ENCODE results near the gene SLC15A1.

The SLC15A1 gene

GRCh38 chr13:98798849-98799645 lies 46.6 kb upstream of the SLC15A1 start:
- Histone ChIP-seq H3K4me3 (IDR thresholded peaks at IDR 0.05; ENCODE audit: insufficient read depth, low read depth, low read length) (no peak overlapping the region), H3K27me3 (ENCODE audit: insufficient read depth, low read depth) (no peaks in the 10 kb centered on the region), H4K20me1 (ENCODE audit: insufficient read depth) (no peaks in the 10 kb centered on the region), H3K79me2 (ENCODE audit: insufficient read depth, low read depth) (no peaks in the 10 kb centered on the region), H2AFZ (ENCODE audit: low read depth) (no peak overlapping the region), H3K36me3 (ENCODE audit: insufficient read depth) (no peaks in the 10 kb centered on the region), H3K9ac (no peak overlapping the region), H3K4me2 (no peak overlapping the region), H3K27ac (no peak overlapping the region), H3K4me1 (ENCODE audit: low read depth, poor library complexity, severe bottlenecking) (no peaks in the 10 kb centered on the region)
- TF ChIP-seq, protein P1, sequence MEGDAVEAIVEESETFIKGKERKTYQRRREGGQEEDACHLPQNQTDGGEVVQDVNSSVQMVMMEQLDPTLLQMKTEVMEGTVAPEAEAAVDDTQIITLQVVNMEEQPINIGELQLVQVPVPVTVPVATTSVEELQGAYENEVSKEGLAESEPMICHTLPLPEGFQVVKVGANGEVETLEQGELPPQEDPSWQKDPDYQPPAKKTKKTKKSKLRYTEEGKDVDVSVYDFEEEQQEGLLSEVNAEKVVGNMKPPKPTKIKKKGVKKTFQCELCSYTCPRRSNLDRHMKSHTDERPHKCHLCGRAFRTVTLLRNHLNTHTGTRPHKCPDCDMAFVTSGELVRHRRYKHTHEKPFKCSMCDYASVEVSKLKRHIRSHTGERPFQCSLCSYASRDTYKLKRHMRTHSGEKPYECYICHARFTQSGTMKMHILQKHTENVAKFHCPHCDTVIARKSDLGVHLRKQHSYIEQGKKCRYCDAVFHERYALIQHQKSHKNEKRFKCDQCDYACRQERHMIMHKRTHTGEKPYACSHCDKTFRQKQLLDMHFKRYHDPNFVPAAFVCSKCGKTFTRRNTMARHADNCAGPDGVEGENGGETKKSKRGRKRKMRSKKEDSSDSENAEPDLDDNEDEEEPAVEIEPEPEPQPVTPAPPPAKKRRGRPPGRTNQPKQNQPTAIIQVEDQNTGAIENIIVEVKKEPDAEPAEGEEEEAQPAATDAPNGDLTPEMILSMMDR (conservative IDR thresholded peaks at IDR 0.05; ENCODE audit: low read depth, low read length): no peak

DNA sequence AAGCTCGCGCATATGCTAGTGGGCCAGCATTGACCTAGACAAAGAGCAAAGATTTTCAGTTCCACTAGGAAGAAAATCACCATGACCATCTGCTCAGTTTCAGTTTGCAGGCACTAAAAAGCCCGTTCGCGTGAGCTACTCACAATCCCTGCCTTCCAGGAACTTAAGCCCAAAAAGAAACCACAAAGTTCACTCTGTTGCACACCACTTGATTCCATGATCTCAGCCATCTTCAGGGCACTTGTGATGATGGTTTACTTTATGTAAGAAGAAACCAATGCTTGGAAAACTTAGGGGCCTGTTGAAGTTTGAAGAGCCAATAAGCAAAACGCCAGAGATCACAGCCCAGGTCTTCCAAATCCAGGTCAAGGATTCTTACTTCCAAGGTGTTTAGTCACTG lies 45.0 kb upstream of the SLC15A1 start:
- H3K79me2 ChIP-seq (ENCODE audit: insufficient read depth, low read depth): no peaks in the 10 kb centered on the region
- no peak overlapping the region for H3K27ac ChIP-seq
- no peak overlapping the region for H3K9ac ChIP-seq
- TF ChIP-seq, protein P1 (conservative IDR thresholded peaks at IDR 0.05; ENCODE audit: low read depth, low read length): no peak
- no peaks in the 10 kb centered on the region for H3K27me3 ChIP-seq (ENCODE audit: insufficient read depth, low read depth)
- no peaks in the 10 kb centered on the region for H4K20me1 ChIP-seq (ENCODE audit: insufficient read depth)
- no peak overlapping the region for H3K4me2 ChIP-seq
- no peak overlapping the region for H2AFZ ChIP-seq (ENCODE audit: low read depth)
- no peak overlapping the region for H3K4me3 ChIP-seq (IDR thresholded peaks at IDR 0.05; ENCODE audit: insufficient read depth, low read depth, low read length)
- H3K4me1 ChIP-seq (ENCODE audit: low read depth, poor library complexity, severe bottlenecking): no peaks in the 10 kb centered on the region
- H3K36me3 ChIP-seq (ENCODE audit: insufficient read depth): no peaks in the 10 kb centered on the region

DNA sequence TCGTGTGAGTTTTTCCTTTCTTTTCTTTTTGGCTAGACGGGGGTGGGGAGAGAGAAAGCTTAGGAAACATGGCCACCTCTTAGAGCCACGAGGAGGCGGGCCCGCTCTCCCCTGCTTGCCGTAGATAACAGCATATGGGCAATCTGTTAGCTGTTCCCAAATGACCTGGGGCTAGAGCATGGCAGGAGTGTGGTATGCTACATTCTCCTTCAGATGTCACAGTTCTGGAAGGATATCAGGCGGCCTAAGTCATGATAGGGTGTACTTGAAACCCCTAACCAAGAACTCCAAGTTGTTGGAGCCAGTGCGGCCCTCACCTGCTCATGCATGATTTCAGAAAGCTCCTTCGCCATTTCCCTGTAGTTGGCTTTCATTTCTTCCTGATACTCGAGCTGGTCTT lies 44.3 kb upstream of the SLC15A1 start:
- Histone ChIP-seq H3K4me3 (IDR thresholded peaks at IDR 0.05; ENCODE audit: insufficient read depth, low read depth, low read length) (no peak overlapping the region), H3K27me3 (ENCODE audit: insufficient read depth, low read depth) (no peaks in the 10 kb centered on the region), H2AFZ (ENCODE audit: low read depth) (no peak overlapping the region), H3K79me2 (ENCODE audit: insufficient read depth, low read depth) (no peaks in the 10 kb centered on the region), H3K36me3 (ENCODE audit: insufficient read depth) (no peaks in the 10 kb centered on the region), H3K27ac (no peak overlapping the region), H4K20me1 (ENCODE audit: insufficient read depth) (no peaks in the 10 kb centered on the region), H3K4me2 (no peak overlapping the region), H3K4me1 (ENCODE audit: low read depth, poor library complexity, severe bottlenecking) (no peaks in the 10 kb centered on the region), H3K9ac (no peak overlapping the region)
- TF ChIP-seq, protein P1 (conservative IDR thresholded peaks at IDR 0.05; ENCODE audit: low read depth, low read length): no peak

DNA sequence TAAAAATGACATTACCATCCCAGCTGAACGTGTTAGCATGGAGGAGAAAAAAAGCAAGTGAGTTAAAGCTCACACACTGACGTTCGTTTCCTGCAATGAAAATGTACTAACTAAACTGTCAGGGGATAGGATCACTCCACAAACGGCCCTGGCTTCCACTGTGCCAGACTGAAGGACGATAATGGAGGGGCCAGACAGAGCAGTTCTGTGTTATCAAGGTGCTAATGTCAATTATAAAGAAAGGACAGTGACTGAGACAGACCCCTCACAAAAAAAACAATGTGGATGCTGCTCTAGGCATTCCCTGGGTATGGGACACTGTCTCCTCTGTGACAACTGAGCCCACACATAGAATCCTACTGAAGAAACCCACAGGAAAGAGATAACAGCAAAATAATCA lies 43.7 kb upstream of the SLC15A1 start:
- Histone ChIP-seq H3K27me3 (ENCODE audit: insufficient read depth, low read depth) (no peaks in the 10 kb centered on the region), H3K4me3 (IDR thresholded peaks at IDR 0.05; ENCODE audit: insufficient read depth, low read depth, low read length) (no peak overlapping the region), H3K4me1 (ENCODE audit: low read depth, poor library complexity, severe bottlenecking) (no peaks in the 10 kb centered on the region), H2AFZ (ENCODE audit: low read depth) (no peak overlapping the region), H3K9ac (no peak overlapping the region), H3K36me3 (ENCODE audit: insufficient read depth) (no peaks in the 10 kb centered on the region), H3K27ac (no peak overlapping the region), H4K20me1 (ENCODE audit: insufficient read depth) (no peaks in the 10 kb centered on the region), H3K79me2 (ENCODE audit: insufficient read depth, low read depth) (no peaks in the 10 kb centered on the region), H3K4me2 (no peak overlapping the region)
- TF ChIP-seq, protein P1 (conservative IDR thresholded peaks at IDR 0.05; ENCODE audit: low read depth, low read length): no peak

Data from KMS-11 (cell line).